ENCODE data around the gene NSD2. TPM values are rescaled to one million over a fixed set of nuclear protein-coding genes. Genes with fewer than 3 reads are reported as not detected.

Gene NSD2
- polyA plus RNA-seq, 3 donors, result 72.7 to 86.8 (median 73.5) TPM

DNA sequence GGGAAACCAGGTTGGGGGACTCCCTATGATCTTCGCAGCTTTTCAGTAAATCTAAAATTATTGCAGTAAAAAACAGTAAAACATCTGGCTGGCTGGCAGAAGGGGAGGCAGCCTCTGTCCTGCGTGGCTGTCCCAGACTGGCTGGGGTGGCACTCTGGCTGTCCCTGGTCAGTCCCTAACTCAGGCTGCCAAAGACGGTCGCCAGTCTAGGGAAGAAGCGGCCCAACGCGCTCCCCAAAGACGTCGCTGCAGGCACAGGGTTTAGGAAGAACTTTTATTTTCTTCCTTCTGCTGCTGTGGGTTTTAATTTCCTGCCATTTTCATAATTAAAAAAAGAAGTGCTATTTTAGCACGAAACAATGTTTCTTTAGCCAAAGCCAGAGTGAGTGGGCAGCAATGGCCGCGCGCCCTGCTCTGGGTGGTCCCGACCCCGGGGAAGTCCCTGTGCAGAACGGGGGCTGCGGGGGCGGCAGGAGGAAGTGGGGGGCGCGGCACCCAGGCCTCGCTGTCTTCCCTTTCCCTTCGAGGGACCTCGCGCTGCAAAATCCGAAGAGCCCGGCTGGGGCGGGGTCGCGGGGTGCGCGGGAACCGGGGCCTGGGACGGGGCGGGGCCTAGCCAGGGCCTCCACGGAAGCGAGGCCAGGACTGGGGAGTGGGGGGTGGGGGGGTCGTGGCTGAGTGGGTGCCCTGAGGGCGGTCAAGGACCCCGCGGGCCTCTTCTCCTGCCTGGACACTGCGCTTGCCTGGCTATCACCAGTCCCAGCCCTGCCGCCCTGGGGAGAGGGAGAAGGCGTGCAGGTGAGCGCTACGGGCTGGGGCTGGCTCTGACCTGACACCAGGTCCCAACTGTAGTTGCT, 8.9 kb upstream of the NSD2 start:
- DNase-seq, result no peak

DNA sequence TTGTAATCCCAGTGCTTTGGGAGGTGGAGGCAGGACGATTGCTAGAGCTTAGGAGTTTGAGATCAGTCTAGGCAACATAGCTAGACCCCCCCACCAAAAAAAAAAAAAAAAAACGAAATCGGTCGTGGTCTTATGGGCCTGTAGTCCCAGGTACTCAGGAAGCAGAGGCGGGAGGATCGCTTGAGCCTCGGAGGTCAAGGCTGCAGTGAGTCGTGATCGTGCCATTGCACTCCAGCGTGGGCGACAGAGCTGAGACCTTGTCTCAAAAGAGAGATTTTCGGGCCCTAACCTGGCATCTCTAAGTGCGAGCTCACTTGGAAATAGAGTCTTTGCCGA, 8.3 kb upstream of the NSD2 start:
- DNase-seq, result no peak

DNA sequence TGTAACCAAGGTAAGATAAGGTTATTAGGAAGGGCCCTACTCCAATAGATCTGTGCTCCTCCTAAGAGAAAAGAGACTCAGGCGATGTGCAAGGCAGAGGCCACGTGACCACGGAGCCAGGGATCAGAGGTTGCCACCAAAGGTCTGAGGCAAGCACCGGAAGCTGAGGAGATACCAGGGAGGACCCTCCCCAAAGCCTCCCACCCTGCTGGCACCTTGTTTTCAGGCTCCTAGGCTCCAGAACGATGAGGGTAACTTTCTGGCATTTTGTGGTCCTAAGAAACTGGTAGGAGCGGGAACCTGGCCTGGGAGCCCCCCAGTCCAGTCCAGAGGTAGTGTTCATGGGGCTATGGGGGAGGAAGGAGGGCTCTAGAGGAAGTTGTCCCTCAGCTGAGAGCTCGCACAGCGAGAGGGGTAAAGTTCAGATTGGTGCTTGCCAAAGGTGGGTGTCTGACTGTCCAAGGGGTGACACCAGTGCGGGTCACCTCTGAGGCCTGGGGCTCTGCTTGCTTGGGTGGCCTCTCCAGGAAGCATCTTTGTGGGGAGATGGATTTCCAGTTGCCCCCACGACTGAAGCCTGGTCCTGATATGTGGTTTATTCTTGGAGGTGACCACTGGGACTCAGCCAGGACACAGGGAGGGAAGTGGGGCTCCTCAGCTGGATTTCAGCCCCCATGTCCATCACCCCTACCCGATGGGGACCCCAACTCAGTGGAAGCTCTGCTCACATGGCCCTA, 7.7 kb upstream of the NSD2 start:
- no peak for DNase-seq

DNA sequence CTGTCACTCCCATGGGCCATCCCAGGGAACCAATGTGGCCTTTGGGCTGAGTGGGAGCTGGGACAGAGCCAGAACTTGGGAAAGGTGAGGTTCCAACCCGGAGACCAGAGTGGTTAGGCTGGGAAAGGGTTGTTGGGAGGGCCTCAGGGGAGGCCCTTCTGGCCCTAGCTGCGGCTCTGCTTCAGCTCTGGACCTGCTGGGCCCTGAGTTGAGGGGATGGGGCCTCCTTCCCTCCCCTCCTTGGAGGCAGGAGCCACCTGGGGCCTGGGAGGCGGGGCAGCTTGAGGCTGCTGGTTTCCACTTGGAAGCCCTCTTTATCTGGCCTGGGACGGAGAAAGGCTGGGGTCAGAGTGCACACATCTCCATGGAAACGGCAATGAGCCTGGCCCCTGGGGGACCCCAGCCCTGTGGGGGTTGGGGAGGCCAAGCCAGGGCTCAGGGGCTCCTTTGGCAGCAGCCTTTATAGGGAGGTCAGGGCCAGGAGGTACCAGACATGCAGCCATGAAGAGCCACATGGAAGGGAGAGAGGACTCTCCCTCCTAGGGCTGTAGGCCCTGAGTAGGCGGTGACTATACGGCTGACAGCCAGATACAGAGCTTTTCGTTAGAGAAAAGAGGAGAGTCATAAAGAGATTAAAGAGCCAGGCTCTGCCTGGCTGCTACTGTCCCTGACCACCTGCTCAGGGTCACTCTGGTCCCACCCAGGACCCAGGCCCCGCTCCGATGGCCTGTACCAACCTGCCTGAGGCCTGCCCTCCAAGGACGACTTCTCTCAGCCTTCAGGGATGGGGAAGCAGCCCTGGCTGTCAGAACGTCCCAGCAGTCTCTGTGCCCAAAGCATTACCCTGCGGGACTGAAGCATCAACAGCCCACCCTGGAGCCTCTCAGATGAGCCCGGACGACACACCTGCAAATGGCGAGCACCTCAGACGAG, 6.9 kb upstream of the NSD2 start:
- no peak for DNase-seq

DNA sequence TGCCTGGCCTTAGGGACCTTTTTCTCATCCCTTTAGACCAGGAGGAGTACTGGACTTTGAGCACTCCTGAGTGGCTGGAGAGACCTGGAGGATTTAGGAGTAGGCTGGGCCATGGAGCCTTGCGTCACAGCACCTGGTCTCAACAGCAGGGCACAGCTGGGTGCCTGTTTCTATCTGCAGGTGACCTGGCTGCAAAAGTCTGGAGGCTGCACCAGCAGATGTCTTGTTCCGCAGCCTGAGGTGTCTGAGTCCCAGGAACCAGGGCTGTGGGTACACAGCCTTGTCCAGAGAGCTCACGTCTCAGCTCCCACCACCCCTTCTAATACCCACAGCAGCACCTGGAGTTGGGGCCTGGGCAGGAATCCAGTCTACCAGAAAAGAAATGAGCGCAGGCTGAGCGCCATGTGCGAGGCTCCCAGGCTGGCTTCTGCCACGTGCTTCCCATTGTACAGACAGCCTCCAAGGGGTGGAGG, 5.0 kb upstream of the NSD2 start:
- DNase-seq, result no peak

DNA sequence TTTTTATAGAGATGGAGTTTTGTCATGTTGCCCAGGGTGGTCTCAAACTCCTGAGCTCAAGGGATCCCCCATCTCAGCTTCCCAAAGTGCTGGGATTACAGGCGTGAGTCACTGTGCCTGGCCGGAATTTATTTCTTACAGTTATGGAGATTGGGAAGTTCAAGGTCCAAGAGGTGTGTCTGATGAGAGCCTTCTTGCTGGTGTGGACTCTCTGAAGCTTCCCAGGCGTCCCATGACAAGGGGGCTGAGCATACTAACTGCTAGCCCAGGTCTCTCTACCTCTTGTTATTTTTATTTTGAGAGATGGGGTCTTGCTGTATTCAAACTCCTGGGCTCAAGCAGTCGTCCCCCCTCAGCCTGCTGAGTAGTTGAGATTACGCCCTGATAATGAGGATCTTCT, 2.9 kb upstream of the NSD2 start:
- DNase-seq, result no peak

DNA sequence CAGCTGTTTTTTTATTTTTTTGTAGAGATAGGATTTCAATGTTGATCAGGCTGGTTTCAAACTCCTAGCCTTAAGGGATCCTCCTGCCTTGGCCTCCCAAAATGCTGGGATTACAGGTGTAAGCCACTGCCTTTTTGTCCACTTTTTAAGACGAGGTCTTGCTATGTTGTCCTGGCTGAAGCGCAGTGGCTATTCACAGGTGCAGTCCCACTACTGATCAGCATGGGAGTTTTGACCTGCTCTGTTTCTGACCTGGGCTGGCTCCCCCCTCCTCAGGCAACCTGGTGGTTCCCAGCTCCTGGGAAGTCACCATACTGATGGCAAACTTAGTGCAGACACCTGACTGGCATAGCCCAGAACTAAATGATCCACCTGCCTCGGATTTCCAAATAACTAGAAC, 2.3 kb upstream of the NSD2 start:
- DNase-seq, result no peak

DNA sequence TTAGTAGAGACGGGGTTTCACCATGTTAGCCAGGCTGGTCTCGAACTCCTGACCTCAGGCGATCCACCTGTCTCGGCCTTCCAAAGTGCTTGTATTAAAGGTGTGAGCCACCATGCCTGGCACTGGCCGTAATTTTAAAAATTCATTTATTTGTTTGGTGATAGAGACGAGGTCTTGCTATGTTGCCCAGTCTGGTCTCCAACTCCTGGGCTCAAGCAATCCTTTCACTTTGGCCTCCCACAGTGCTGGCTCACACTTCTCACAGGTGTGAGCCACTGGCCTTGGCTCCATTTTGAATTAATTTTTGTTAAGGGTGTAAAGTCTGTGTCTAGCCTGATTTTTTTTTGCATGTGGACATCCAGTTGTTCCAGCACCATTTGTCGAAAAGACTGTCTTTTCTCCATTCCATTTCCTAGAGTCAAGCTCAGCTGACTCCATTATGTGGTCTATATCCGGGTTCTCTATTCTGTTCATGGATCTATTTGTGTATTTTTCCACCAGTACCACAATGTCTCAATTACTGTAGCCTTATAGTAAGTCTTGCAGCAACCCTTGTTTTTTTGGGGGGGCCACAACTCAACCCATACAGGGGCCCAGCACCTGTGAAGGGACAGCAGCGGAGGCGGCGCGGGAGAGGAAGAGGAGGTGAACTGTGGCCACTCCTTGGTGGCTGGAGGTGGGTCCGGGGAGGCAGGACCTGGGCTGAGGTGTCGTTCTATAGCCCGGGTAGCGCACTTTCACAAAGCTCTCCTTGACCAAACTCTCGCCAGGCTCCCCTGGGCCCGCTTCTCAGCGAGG, 1.5 kb upstream of the NSD2 start:
- no peak for DNase-seq

DNA sequence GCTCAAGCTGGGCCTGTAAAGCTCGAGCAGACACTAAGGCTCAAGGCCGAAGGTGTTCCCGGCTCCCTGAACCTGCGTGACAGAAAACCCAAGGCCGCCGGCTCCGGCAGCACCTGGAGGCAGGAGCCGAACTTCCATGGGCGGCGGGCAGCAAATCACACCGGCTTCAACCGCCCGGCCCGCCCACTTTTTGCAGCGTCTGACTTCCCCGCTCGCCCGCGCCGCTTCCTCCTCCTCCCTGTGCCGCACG, 940 bp upstream of the NSD2 start:
- DNase-seq, result peak; percentile 86

DNA sequence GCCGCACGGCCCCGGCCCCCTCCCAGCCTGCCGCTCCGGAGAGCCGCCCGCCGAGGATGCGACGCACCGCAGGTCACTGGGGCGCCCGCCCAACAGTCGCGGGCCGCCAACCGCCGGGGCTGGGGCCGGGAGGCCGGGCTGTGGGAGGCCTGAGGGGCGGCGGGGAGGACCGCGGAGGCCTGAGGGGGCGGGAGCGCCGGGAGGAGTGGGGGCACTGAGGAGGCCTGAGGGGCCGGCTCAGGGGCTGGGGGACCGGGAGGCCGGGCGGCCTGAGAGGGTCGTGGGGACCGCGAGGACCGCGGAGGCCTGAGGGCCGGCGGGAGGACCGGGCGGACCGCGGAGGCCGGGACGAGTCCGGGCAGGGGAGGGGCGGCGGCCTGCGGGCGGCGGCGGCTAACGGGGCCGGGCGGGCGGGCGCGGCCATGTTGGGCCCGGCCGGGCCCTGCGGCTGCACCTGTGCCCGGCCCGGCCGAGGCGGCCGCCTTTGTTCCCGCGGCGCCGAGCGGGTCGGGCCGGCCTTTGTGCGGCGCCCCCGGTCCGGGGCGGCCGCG, 353 bp downstream of the NSD2 start:
- DNase-seq, result no peak

DNA sequence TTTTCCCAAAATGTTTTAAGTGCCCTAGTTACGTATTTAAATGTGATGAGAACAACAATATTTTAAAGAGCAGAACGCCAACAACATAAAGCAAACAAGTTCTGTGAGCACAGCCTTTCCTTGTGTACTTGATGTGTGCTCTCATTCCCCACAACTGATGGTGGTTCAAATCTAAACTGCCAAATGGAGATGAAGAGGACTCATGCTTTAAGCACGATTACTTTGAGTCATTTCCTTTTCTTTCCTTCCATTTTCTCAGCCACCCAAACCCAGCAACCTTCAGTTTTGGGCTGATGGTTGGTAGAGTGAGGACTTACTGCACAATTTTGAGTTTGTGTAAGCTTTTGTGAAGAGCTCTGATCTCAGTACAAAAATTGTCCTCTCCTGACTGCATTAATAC, 1.7 kb downstream of the NSD2 start:
- DNase-seq, result no peak

DNA sequence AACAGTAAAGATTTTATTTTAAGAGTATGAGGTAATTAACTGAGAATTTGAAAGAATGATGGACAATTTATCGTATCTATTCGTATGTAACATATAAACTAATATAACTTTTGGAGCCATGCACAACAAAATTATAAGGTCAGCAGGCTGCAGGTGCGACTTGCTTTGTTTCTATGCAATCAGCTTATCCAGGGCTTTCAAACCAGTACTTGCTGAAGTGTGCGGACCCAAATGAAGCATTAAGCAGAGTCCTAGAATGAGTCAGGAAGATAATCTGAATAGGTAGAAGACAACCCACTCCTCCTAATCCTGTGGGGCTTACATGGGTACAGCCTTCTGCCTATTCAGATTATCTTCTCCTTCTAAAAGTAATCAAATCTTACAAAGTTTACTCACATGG, 2.1 kb downstream of the NSD2 start:
- no peak for DNase-seq

DNA sequence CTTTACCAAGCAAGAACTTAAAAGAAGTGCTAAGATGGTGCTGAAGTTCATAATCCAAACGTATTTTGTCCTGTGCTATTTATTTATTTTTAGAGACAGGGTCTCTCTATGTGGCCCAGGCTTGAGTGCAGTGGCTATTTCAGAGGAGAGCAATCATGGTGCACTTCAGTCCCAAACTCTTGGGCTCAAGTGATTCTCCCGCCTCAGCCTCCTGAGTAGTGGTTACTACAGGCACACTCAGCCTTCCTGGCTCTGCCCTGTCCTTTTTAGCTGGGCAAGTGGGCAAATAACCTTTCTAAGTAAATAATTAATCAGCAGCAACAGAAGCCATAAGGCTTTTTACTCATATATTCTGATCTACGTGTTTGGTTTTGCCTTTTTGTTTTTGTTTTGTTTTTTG, 2.6 kb downstream of the NSD2 start:
- no peak for DNase-seq

DNA sequence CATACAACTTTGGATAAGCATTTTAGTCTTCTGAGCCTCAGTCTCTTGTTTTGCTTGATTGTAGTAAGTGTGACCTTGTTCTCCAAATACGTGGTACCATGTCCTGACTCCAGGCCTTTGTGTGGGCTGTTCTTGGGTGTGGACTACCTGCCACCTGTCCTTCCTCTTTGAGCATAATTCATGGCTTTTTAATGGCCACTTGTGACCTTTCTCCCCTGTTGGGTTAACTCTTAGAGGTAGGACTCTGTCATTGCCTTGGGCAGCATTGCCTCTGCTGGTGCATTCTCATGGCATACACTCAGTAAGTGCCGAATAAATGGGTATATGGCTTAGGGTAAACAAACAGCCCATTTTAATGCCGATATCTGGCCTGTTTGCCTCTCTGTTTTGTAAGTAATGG, 3.0 kb downstream of the NSD2 start:
- DNase-seq, result no peak

DNA sequence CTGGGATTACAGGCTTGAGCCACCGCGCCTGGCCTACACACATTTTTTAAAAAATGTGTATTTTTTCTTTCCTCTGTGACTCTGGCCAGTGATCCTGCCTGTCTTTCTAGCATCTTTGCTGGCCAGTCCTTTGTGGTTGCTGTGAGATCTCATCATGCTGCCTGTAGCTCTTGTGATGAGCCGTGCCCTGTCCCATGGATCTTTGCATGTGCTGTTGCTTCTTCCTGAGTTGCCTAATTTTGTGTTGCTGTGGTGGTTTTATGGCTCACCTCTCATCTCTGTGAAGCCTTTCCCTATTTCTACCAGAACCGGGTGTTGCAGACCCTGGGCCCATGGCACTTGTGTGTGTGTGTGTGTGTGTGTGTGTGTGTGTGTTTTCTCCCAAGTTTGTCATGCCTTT, 8.3 kb downstream of the NSD2 start:
- DNase-seq, result no peak

DNA sequence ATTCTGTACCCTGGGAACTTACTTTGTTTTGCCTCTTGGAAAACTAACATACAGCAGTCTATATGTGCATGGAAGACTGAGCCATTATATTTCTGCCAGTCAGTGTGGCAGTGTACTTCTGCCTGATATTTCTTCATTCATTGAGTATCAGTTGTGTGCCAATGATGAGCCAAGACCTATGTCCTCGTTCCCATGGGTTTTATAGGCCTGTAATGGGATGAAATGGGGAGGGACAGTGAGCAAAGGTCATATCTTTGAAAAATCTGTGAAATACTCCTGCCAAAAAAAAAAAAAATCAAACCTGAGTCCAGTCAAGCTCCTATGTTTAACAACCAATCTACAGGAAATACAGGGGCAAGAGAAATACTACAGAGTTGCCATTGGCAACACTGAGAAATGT, 9.1 kb downstream of the NSD2 start:
- DNase-seq, result no peak

DNA sequence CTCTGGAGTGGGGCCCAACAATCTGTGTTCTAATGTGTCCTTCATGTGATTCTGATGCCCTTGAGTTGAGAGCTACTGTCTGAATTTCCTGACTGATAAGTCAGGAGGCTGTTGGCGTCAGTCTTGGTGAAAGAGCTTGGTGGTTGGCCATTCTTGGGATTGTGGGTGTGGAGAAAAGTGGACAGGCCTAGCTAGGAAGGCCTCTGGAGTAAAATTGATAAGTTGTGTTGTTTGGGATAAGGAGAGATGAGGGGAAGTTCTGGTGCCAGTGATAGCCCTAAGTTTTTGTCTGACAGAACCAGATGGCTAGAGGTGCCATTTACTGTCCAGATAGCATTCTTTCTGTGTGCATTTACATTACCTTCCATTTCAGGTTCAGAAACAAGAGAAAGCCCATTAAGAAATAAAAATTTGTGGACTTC, 11.7 kb downstream of the NSD2 start:
- no peak for DNase-seq

DNA sequence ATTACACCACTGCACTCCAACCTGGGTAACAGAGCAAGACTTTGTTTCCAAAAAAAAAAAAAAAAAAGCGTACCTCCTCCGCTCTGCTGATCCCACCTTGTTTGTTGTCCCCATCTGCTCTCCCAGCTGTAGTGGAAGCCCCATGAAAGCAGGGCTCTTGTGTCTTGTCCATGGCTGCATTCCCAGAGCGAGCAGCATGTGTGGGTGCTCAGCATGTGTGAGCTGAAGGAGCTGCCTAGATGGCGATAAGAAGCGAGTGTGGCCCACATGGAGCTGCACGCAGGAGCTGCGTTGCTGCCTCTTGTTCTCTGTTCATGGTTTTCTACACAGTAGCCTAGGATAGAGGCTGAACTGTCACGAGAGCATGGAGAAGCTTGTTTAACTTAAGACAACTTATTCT, 12.4 kb downstream of the NSD2 start:
- no peak for DNase-seq

DNA sequence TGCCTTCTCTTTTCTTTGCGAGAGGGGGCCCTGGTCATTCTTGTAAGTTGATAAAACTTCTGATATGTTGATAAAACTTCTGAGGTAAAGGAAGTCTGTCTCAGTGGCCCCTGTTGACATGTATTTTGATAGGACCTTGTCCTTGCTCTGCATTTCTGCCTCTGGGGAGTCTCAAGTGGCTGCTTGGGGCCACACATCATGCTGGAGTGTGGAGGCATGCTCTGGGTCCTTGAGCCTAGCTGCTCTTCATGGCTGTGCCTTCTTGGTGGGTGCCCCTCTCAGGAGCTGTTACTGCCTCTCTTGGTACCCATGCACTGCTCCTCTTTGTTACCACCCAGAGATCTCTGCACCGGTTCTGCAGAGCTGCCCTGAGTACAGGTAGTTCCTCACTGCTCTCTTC, 14.2 kb downstream of the NSD2 start:
- no peak for DNase-seq

DNA sequence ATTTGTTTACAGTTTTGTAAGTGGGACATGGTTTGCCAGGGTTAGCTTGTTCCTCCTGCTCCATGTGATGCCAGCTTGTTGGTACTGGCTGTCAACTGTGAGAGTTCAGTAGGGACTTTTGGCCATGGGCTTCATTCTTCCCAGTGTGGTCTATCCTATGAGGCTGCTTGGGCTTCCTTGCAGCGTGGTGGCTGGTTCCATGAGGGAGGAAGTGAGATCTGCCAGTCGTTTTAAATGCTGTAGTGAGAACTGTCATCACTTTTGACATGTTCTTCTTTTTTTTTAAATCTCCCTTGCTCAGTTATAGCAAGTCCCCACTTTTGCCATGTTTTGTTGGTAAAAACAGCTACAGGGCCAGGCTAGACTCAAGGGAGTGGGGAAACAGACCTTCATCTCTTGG, 15.9 kb downstream of the NSD2 start:
- DNase-seq, result no peak

DNA sequence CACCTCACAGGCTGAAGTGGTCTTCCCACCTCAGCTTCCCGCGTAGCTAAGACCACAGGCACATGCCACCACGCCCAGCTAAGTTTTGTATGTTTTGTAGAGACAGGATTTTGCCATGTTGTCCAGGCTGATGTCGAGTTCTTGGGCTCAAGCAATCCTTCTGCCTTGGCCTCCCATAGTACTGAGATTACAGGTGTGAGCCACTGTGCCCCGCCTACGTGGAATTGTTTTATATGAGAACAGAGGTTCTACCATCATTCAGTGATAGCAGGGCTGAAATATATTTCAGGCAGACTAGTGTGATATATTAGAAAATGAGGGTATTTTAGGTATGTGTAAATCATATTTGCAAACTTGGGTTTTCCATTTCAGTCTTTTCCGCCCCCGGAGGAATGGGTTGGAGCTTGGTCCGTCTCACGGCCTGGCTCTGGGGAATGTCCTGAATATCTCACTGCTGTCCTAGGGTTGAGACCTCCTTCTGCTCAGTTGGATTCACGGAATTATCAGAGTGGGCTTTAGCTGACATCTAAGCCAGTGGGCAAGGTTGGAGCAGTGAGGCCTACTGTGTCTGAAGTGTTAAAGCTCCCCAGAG, 19.9 kb downstream of the NSD2 start:
- DNase-seq, result no peak

Measured in renal pelvis (tissue), 4 donors.